CD4-positive, alpha-beta T cell (primary cell): Measurements from ENCODE around the gene NFRKB. TPM values are rescaled to one million over a fixed set of nuclear protein-coding genes. Genes with fewer than 3 reads are reported as not detected.
"Not testable (repeated sequence)": the region's sequence is repeated elsewhere in the genome, so short reads cannot be mapped to it uniquely, and the experiment has no call there.

Source experiments
- ATAC-seq: fragments of 200-7000 bp; cut with Tn5 transposase; one replicate; pipeline ENCODE4 v1.10.0; 2022; ENCODE audit warnings: mild to moderate bottlenecking; ENCODE audit not compliant: poor library complexity
- CTCF ChIA-PET: fragments of 350-600 bp; sonication (Branson Sonifier 250); formaldehyde crosslinking; loops from one replicate; lab custom pipeline; 2021; ENCODE audit warnings: antibody characterized with exemption, inconsistent platforms; lab: Charles Lee
- POLR2A ChIA-PET: fragments of 350-600 bp; sonication (Branson Sonifier 250); formaldehyde crosslinking; loops from one replicate; lab custom pipeline; 2021; ENCODE audit warnings: antibody characterized with exemption, inconsistent platforms; lab: Charles Lee
- DNase-seq, 14 experiments: peaks; one replicate each; pipeline ENCODE4 v3.0.0-alpha.2; 2013 to 2020; ENCODE audit warnings: mixed read lengths in 2 of 14
- H3K27ac ChIP-seq, 2 donors: one replicate each; pipeline versions ENCODE4 v1.5.1 to v1.7.0; 2013; ENCODE audit warnings: low read length in 2 of 2, low read depth in 1 of 2, mild to moderate bottlenecking in 1 of 2
- H3K27me3 ChIP-seq, 2 experiments: 1 replicate in 1 of 2; 2 replicates in 1 of 2; pipeline versions ENCODE4 v1.6.1 to v1.7.0; 2013; ENCODE audit warnings: low read length in 2 of 2, control low read depth in 1 of 2, mild to moderate bottlenecking in 1 of 2, moderate library complexity in 1 of 2; ENCODE audit not compliant: insufficient read depth in 2 of 2, control insufficient read depth in 1 of 2
- H3K36me3 ChIP-seq: one replicate; pipeline ENCODE4 v1.6.1; 2013; ENCODE audit warnings: low read length, control low read depth; ENCODE audit not compliant: insufficient read depth
- H3K4me1 ChIP-seq: one replicate; pipeline ENCODE4 v1.6.1; 2013; ENCODE audit warnings: low read length, control low read depth; ENCODE audit not compliant: insufficient read depth
- H3K4me3 ChIP-seq: one replicate; pipeline ENCODE4 v1.5.1; 2013; ENCODE audit warnings: mild to moderate bottlenecking, low read length, moderate library complexity
- H3K9me3 ChIP-seq, 2 experiments: 1 replicate in 1 of 2; 2 replicates in 1 of 2; pipeline versions ENCODE4 v1.6.1 to v1.7.0; 2013; ENCODE audit warnings: low read length in 2 of 2, mild to moderate bottlenecking in 2 of 2, control low read depth in 1 of 2, moderate library complexity in 1 of 2; ENCODE audit not compliant: control insufficient read depth in 1 of 2, insufficient read depth in 1 of 2
- H3K27ac Mint-ChIP-seq: one replicate; pipeline ENCODE4 v1.8.0; 2020; ENCODE audit warnings: mixed read lengths
- H3K27me3 Mint-ChIP-seq: one replicate; pipeline ENCODE4 v1.8.0; 2021; ENCODE audit warnings: mixed read lengths
- H3K36me3 Mint-ChIP-seq: one replicate; pipeline ENCODE4 v1.8.0; 2021; ENCODE audit warnings: low read depth, mixed read lengths
- H3K4me1 Mint-ChIP-seq: one replicate; pipeline ENCODE4 v1.8.0; 2021; ENCODE audit warnings: low read depth, mixed read lengths
- H3K4me3 Mint-ChIP-seq: one replicate; pipeline ENCODE4 v1.8.0; 2020; ENCODE audit warnings: mild to moderate bottlenecking, mixed read lengths
- H3K9me3 Mint-ChIP-seq: one replicate; pipeline ENCODE4 v1.8.0; 2020; ENCODE audit warnings: mixed read lengths
- CTCF ChIP-seq: fragments of 200-600 bp; IDR thresholded peaks from one replicate; pipeline ENCODE4 v1.8.0; 2022; ENCODE audit warnings: antibody characterized with exemption, mild to moderate bottlenecking
- intact Hi-C, 2 experiments: fragments of 100-400 bp; cut with DNase I in 1 of 2; cut with micrococcal nuclease in 1 of 2; formaldehyde crosslinking; loops; one replicate each; pipeline versions ENCODE4 v1.15.1 to v1.9.0; 2023 to 2025; cut with DNase I, micrococcal nuclease
- total RNA-seq, 174 experiments: library from RNA in 2 of 174; stranded (reverse) in 2 of 174; gene quantifications; one replicate each; pipeline ENCODE4 v1.2.3 and lab custom pipeline; 2021 to 2026

NFRKB gene
- total RNA-seq, 2 experiments from 2014 or later = 61.7 to 64.5 TPM

GRCh38 chr11:129871914-129872313, 23.5 kb downstream of the NFRKB start:
- Histone ChIP-seq H3K9me3 (no peaks in the 10 kb centered on the region), H3K27me3 (no peaks in the 10 kb centered on the region), H3K4me1 (peaks cover under 1% of the 10 kb centered on the region), H3K36me3 (peaks cover 94% of the 10 kb centered on the region), H3K4me3 (no peak overlapping the region), H3K27ac (no peak overlapping the region)
- POLR2A ChIA-PET = interaction anchor here (0.6 kb wide), 1 partner anchor 259 kb away, joined by 3 read pairs; no protein-coding TSS in a partner anchor
- Mint-ChIP-seq H3K36me3 (peaks cover 96% of the 10 kb centered on the region), H3K4me3 (no peak overlapping the region), H3K4me1 (peaks cover 10% of the 10 kb centered on the region), H3K27me3 (no peaks in the 10 kb centered on the region), H3K9me3 (no peaks in the 10 kb centered on the region), H3K27ac (no peak overlapping the region)
- no peak for TF ChIP-seq CTCF
- ATAC-seq = no peak
- CTCF ChIA-PET = no interaction called here
- intact Hi-C loops = loop anchor here in 1 of 2 experiments (5.0 kb wide), 1 partner anchor 80 kb away; no protein-coding TSS in a partner anchor
- DNase-seq = no peak

- H3K27me3 Mint-ChIP-seq, POLR2A ChIA-PET, H3K9me3 Mint-ChIP-seq, intact Hi-C loops, H3K27me3 ChIP-seq, ATAC-seq, DNase-seq, H3K4me3 ChIP-seq, H3K9me3 ChIP-seq, H3K4me3 Mint-ChIP-seq, H3K27ac ChIP-seq: not testable (repeated sequence)
- H3K4me1 Mint-ChIP-seq = peaks cover 31% of the 10 kb centered on the region
- peaks cover 90% of the 10 kb centered on the region for H3K36me3 ChIP-seq
- CTCF ChIA-PET = interaction anchor here (1.1 kb wide), 1 partner anchor 10 kb away, joined by 3 read pairs; no protein-coding TSS in a partner anchor
- peaks cover 97% of the 10 kb centered on the region for H3K36me3 Mint-ChIP-seq
- H3K27ac Mint-ChIP-seq = peak overlapping the region; percentile 65
- H3K4me1 ChIP-seq = peaks cover 12% of the 10 kb centered on the region
These were observed 26.8 kb downstream of the NFRKB start for GRCh38 chr11:129868626-129869025.

GRCh38 chr11:129866311-129866710, 29.1 kb downstream of the NFRKB start:
- no peak overlapping the region for H3K4me3 ChIP-seq
- Mint-ChIP-seq H3K9me3 (no peaks in the 10 kb centered on the region), H3K27me3 (no peaks in the 10 kb centered on the region), H3K4me3 (no peak overlapping the region), H3K4me1 (peaks cover 43% of the 10 kb centered on the region), H3K27ac (peak overlapping the region; percentile 68), H3K36me3 (peaks cover 97% of the 10 kb centered on the region)
- DNase-seq (no peak), ATAC-seq (no peak)
- peaks cover 82% of the 10 kb centered on the region for H3K36me3 ChIP-seq
- CTCF ChIA-PET = no interaction called here
- H3K27me3 ChIP-seq = no peaks in the 10 kb centered on the region
- H3K4me1 ChIP-seq = peaks cover 24% of the 10 kb centered on the region
- no peak for TF ChIP-seq CTCF
- intact Hi-C loops = no loop called here
- POLR2A ChIA-PET = interaction anchor here (2.0 kb wide), 1 partner anchor 12 kb away, joined by 6 read pairs; no protein-coding TSS in a partner anchor
- H3K9me3 ChIP-seq = no peaks in the 10 kb centered on the region
- peak overlapping the region in 1 of 2 donors; percentile 10 for H3K27ac ChIP-seq

- H3K36me3 Mint-ChIP-seq = peaks cover 97% of the 10 kb centered on the region
- peaks cover 49% of the 10 kb centered on the region for H3K4me1 Mint-ChIP-seq
- no peaks in the 10 kb centered on the region for H3K27me3 Mint-ChIP-seq
- no peaks in the 10 kb centered on the region for H3K9me3 Mint-ChIP-seq
- CTCF ChIA-PET = no interaction called here
- H3K4me3 Mint-ChIP-seq = no peak overlapping the region
- Histone ChIP-seq H3K9me3 (no peaks in the 10 kb centered on the region), H3K4me1 (peaks cover 30% of the 10 kb centered on the region), H3K27ac (no peak overlapping the region), H3K36me3 (peaks cover 76% of the 10 kb centered on the region), H3K4me3 (no peak overlapping the region), H3K27me3 (no peaks in the 10 kb centered on the region)
- H3K27ac Mint-ChIP-seq = peak overlapping the region; percentile 68
- no peak for ATAC-seq
- peak in 2 of 14 experiments; percentile 25 for DNase-seq
- POLR2A ChIA-PET = interaction anchor here (1.9 kb wide), 1 partner anchor 12 kb away, joined by 12 read pairs; no protein-coding TSS in a partner anchor
- intact Hi-C loops = no loop called here
- TF ChIP-seq CTCF = no peak
These were observed 29.7 kb downstream of the NFRKB start for GRCh38 chr11:129865701-129866100.
